Nephron (organoid): Measurements from ENCODE around the gene CETN3.
"Not testable (repeated sequence)": the region's sequence is repeated elsewhere in the genome, so short reads cannot be mapped to it uniquely, and the experiment has no call there.

Source experiments
- H3K27ac Mint-ChIP-seq, 3 experiments: 2 replicates each; pipeline ENCODE4 v1.8.0; 2020; ENCODE audit warnings: mixed read lengths in 3 of 3, mild to moderate bottlenecking in 2 of 3, moderate library complexity in 1 of 3
- H3K27me3 Mint-ChIP-seq: 2 replicates; pipeline ENCODE4 v1.8.0; 2021; ENCODE audit warnings: low read depth, mild to moderate bottlenecking, moderate library complexity, mixed read lengths
- H3K36me3 Mint-ChIP-seq: 2 replicates; pipeline ENCODE4 v1.8.0; 2020; ENCODE audit warnings: low read depth, mixed read lengths
- H3K4me1 Mint-ChIP-seq: 2 replicates; pipeline ENCODE4 v1.8.0; 2020; ENCODE audit warnings: mixed read lengths
- H3K4me3 Mint-ChIP-seq, 3 experiments: 2 replicates each; pipeline ENCODE4 v1.8.0; 2020; ENCODE audit warnings: mild to moderate bottlenecking in 3 of 3, mixed read lengths in 3 of 3, moderate library complexity in 2 of 3
- H3K9me3 Mint-ChIP-seq: 2 replicates; pipeline ENCODE4 v1.8.0; 2020; ENCODE audit warnings: mixed read lengths
- CTCF ChIP-seq, 3 experiments: fragments of 200-600 bp; sonication (generic); IDR thresholded peaks; one replicate each; pipeline ENCODE4 v1.5.0; 2021; ENCODE audit warnings: antibody characterized with exemption in 3 of 3; ENCODE audit not compliant: unreplicated experiment in 3 of 3

The CETN3 gene

GRCh38 chr5:90384389-90384788 is 25.2 kb downstream of the CETN3 start:
- peaks cover 5% of the 10 kb centered on the region for H3K27me3 Mint-ChIP-seq
- H3K9me3 Mint-ChIP-seq, result peaks cover 7% of the 10 kb centered on the region
- H3K4me1 Mint-ChIP-seq, result peaks cover 9% of the 10 kb centered on the region
- no peak overlapping the region for H3K27ac Mint-ChIP-seq
- H3K4me3 Mint-ChIP-seq, result no peak overlapping the region
- no peak for TF ChIP-seq CTCF (IDR thresholded peaks at IDR 0.05; ENCODE audit: unreplicated experiment in 3 of 3)
- no peaks in the 10 kb centered on the region for H3K36me3 Mint-ChIP-seq

- Mint-ChIP-seq H3K4me1 (peaks cover 10% of the 10 kb centered on the region), H3K4me3 (no peak overlapping the region), H3K27ac (no peak overlapping the region), H3K9me3 (peaks cover 7% of the 10 kb centered on the region), H3K36me3 (no peaks in the 10 kb centered on the region), H3K27me3 (peaks cover 5% of the 10 kb centered on the region)
- TF ChIP-seq CTCF (IDR thresholded peaks at IDR 0.05; ENCODE audit: unreplicated experiment in 3 of 3), result no peak
These were observed 25.7 kb downstream of the CETN3 start for GRCh38 chr5:90383903-90384302.

- no peak overlapping the region for H3K27ac Mint-ChIP-seq
- peaks cover 15% of the 10 kb centered on the region for H3K4me1 Mint-ChIP-seq
- no peak overlapping the region for H3K4me3 Mint-ChIP-seq
- peaks cover 8% of the 10 kb centered on the region for H3K9me3 Mint-ChIP-seq
- no peak for TF ChIP-seq CTCF (IDR thresholded peaks at IDR 0.05; ENCODE audit: unreplicated experiment in 3 of 3)
- peaks cover 5% of the 10 kb centered on the region for H3K27me3 Mint-ChIP-seq
- no peaks in the 10 kb centered on the region for H3K36me3 Mint-ChIP-seq
These were observed 28.2 kb downstream of the CETN3 start for GRCh38 chr5:90381213-90381929.

GRCh38 chr5:90379652-90380051 is 29.9 kb downstream of the CETN3 start:
- Mint-ChIP-seq H3K27me3 (peaks cover 5% of the 10 kb centered on the region), H3K9me3 (peaks cover 17% of the 10 kb centered on the region), H3K4me3 (no peak overlapping the region), H3K36me3 (no peaks in the 10 kb centered on the region), H3K27ac (no peak overlapping the region), H3K4me1 (peaks cover 15% of the 10 kb centered on the region)
- no peak for TF ChIP-seq CTCF (IDR thresholded peaks at IDR 0.05; ENCODE audit: unreplicated experiment in 3 of 3)

GRCh38 chr5:90378752-90379151 is 30.8 kb downstream of the CETN3 start:
- Mint-ChIP-seq H3K4me3 (no peak overlapping the region), H3K27ac (no peak overlapping the region), H3K36me3 (no peaks in the 10 kb centered on the region), H3K4me1 (peaks cover 15% of the 10 kb centered on the region), H3K9me3 (peaks cover 20% of the 10 kb centered on the region), H3K27me3 (peaks cover 5% of the 10 kb centered on the region)
- TF ChIP-seq CTCF (IDR thresholded peaks at IDR 0.05; ENCODE audit: unreplicated experiment in 3 of 3), result no peak

GRCh38 chr5:90371269-90371668 is 38.3 kb downstream of the CETN3 start:
- H3K4me1 Mint-ChIP-seq, H3K27ac Mint-ChIP-seq, H3K27me3 Mint-ChIP-seq, H3K4me3 Mint-ChIP-seq, H3K36me3 Mint-ChIP-seq: not testable (repeated sequence)
- H3K9me3 Mint-ChIP-seq, result peaks cover 33% of the 10 kb centered on the region
